H1 (cell line): ENCODE data around the gene SYNJ2. TPM values are rescaled to one million over a fixed set of nuclear protein-coding genes. Genes with fewer than 3 reads are reported as not detected.

Source experiments
- CTCF ChIA-PET: fragments of 300-600 bp; sonication (Branson Sonifier 250); formaldehyde crosslinking; loops from one replicate; lab custom pipeline; 2021; ENCODE audit not compliant: partially characterized antibody; lab: Charles Lee
- POLR2A ChIA-PET: fragments of 300-600 bp; sonication (Branson Sonifier 250); formaldehyde crosslinking; loops from one replicate; lab custom pipeline; 2021; ENCODE audit warnings: inconsistent platforms; ENCODE audit not compliant: partially characterized antibody; lab: Charles Lee
- DNase-seq, 2 experiments: peaks; one replicate each; pipeline versions ENCODE4 v3.0.0 to v3.0.0-alpha.2; 2010 to 2022; ENCODE audit warnings: low spot score in 2 of 2, low read depth in 1 of 2, mixed read lengths in 1 of 2
- FAIRE-seq: peaks from 2 replicates; lab custom pipeline; 2011; peaks lifted over from hg19 to GRCh38; lab: Jason Lieb, UNC
- H2AFZ ChIP-seq: 2 replicates; pipeline ENCODE4 v1.8.1; 2012; ENCODE audit warnings: low read length, inconsistent platforms
- H2AK5ac ChIP-seq: 2 replicates; pipeline ENCODE4 v1.6.1; 2013; ENCODE audit warnings: low read depth, low read length
- H2BK120ac ChIP-seq: replicated peaks from 2 replicates; pipeline ENCODE3; 2013; ENCODE audit warnings: low read depth, low read length, inconsistent platforms
- H2BK12ac ChIP-seq: 2 replicates; pipeline ENCODE4 v1.6.1; 2013; ENCODE audit warnings: low read depth, low read length
- H2BK15ac ChIP-seq: 2 replicates; pipeline ENCODE4 v1.6.1; 2013; ENCODE audit warnings: low read length
- H2BK20ac ChIP-seq: 2 replicates; pipeline ENCODE4 v1.6.1; 2013; ENCODE audit warnings: low read length
- H2BK5ac ChIP-seq: 2 replicates; pipeline ENCODE4 v1.6.1; 2013; ENCODE audit warnings: low read depth, low read length
- H3K14ac ChIP-seq: 2 replicates; pipeline ENCODE4 v1.6.1; 2013; ENCODE audit warnings: inconsistent platforms; ENCODE audit not compliant: insufficient read length
- H3K18ac ChIP-seq: 2 replicates; pipeline ENCODE4 v1.6.1; 2013; ENCODE audit warnings: low read length; ENCODE audit errors: extremely low read depth
- H3K23ac ChIP-seq: 2 replicates; pipeline ENCODE4 v1.6.1; 2013; ENCODE audit warnings: inconsistent platforms; ENCODE audit not compliant: insufficient read length
- H3K23me2 ChIP-seq: 2 replicates; pipeline ENCODE4 v1.6.1; 2013; ENCODE audit warnings: low read depth, low read length
- H3K27ac ChIP-seq: 2 replicates; pipeline ENCODE4 v1.6.1; 2011; ENCODE audit warnings: low read depth, low read length, inconsistent platforms
- H3K27me3 ChIP-seq, 4 experiments: replicated peaks in 1 of 4; 1 replicate in 1 of 4; 2 replicates in 3 of 4; pipeline versions ENCODE4 v1.6.1 to v1.8.1; 2011 to 2013; ENCODE audit warnings: low read length in 3 of 4, mild to moderate bottlenecking in 3 of 4, inconsistent platforms in 2 of 4, mixed read lengths in 2 of 4, moderate library complexity in 1 of 4; ENCODE audit not compliant: control insufficient read depth in 3 of 4, insufficient read depth in 3 of 4; ENCODE audit errors: extremely low read depth in 1 of 4
- H3K36me3 ChIP-seq, 4 experiments: 2 replicates each; pipeline versions ENCODE4 v1.6.1 to v1.8.1; 2011 to 2013; ENCODE audit warnings: mild to moderate bottlenecking in 4 of 4, low read length in 3 of 4, moderate library complexity in 2 of 4, control low read depth in 1 of 4, inconsistent platforms in 1 of 4; ENCODE audit not compliant: insufficient read depth in 4 of 4, control insufficient read depth in 2 of 4
- H3K4ac ChIP-seq: replicated peaks from 2 replicates; pipeline ENCODE3; 2013; ENCODE audit warnings: low read length, low read depth, mixed read lengths, inconsistent platforms; ENCODE audit not compliant: insufficient read length
- H3K4me1 ChIP-seq, 4 experiments: replicated peaks in 1 of 4; 1 replicate in 1 of 4; 2 replicates in 3 of 4; pipeline versions ENCODE4 v1.6.1 to v1.8.1; 2011 to 2013; ENCODE audit warnings: low read length in 3 of 4, inconsistent platforms in 2 of 4, mixed read lengths in 1 of 4; ENCODE audit not compliant: insufficient read depth in 4 of 4, control insufficient read depth in 3 of 4
- H3K4me2 ChIP-seq, 2 experiments: 2 replicates each; pipeline versions ENCODE4 v1.6.1 to v1.8.1; 2011 to 2013; ENCODE audit warnings: low read depth in 2 of 2, low read length in 2 of 2, control low read depth in 1 of 2, inconsistent platforms in 1 of 2, mild to moderate bottlenecking in 1 of 2; ENCODE audit not compliant: insufficient read depth in 1 of 2
- H3K4me3 ChIP-seq, 4 experiments: fragments of 200-600, 300-600 bp in 1 of 4; sonication (generic), shearing (Covaris generic), sonication (Bioruptor Twin) in 1 of 4; 2 replicates each; pipeline versions ENCODE4 v1.5.1 to v1.8.1; 2011 to 2016; ENCODE audit warnings: low read length in 4 of 4, low read depth in 3 of 4, control low read depth in 2 of 4, inconsistent platforms in 2 of 4, mild to moderate bottlenecking in 2 of 4, mixed read lengths in 1 of 4, moderate library complexity in 1 of 4; ENCODE audit not compliant: insufficient read depth in 2 of 4; ENCODE audit errors: extremely low read depth in 1 of 4
- H3K56ac ChIP-seq: replicated peaks from 2 replicates; pipeline ENCODE3; 2013; ENCODE audit warnings: low read depth, mild to moderate bottlenecking, mixed read lengths, low read length, inconsistent platforms; ENCODE audit not compliant: insufficient read length
- H3K79me1 ChIP-seq: 2 replicates; pipeline ENCODE4 v1.6.1; 2013; ENCODE audit warnings: low read depth, low read length, control low read depth
- H3K79me2 ChIP-seq, 2 experiments: 2 replicates each; pipeline versions ENCODE4 v1.6.1 to v1.8.1; 2012 to 2013; ENCODE audit warnings: low read length in 2 of 2, mild to moderate bottlenecking in 2 of 2, inconsistent platforms in 1 of 2; ENCODE audit not compliant: insufficient read depth in 2 of 2, control insufficient read depth in 1 of 2
- H3K9ac ChIP-seq, 4 experiments: replicated peaks in 1 of 4; 1 replicate in 1 of 4; 2 replicates in 3 of 4; pipeline versions ENCODE4 v1.6.1 to v1.8.1; 2011 to 2013; ENCODE audit warnings: low read depth in 3 of 4, low read length in 3 of 4, control low read depth in 2 of 4, mild to moderate bottlenecking in 2 of 4, moderate library complexity in 2 of 4, inconsistent platforms in 1 of 4; ENCODE audit errors: extremely low read depth in 1 of 4
- H3K9me3 ChIP-seq, 2 experiments: 2 replicates each; pipeline versions ENCODE4 v1.6.1 to v1.8.1; 2012 to 2013; ENCODE audit warnings: mild to moderate bottlenecking in 2 of 2, moderate library complexity in 2 of 2, control low read depth in 1 of 2, inconsistent platforms in 1 of 2, low read depth in 1 of 2, low read length in 1 of 2, mixed read lengths in 1 of 2; ENCODE audit not compliant: insufficient read depth in 2 of 2
- H4K20me1 ChIP-seq, 2 experiments: replicated peaks in 1 of 2; 2 replicates each; pipeline versions ENCODE3 to v1.8.1; 2011 to 2013; ENCODE audit warnings: inconsistent platforms in 2 of 2, low read length in 2 of 2, mild to moderate bottlenecking in 1 of 2; ENCODE audit not compliant: insufficient read depth in 2 of 2, control insufficient read depth in 1 of 2
- H4K5ac ChIP-seq: 2 replicates; pipeline ENCODE4 v1.6.1; 2013; ENCODE audit warnings: low read length, low read depth, mixed read lengths, inconsistent platforms; ENCODE audit not compliant: insufficient read length
- H4K8ac ChIP-seq: 2 replicates; pipeline ENCODE4 v1.8.0; 2013; ENCODE audit warnings: mild to moderate bottlenecking, moderate library complexity, low read length, inconsistent platforms; ENCODE audit not compliant: insufficient read depth; ENCODE audit errors: extremely low read depth
- H4K91ac ChIP-seq: replicated peaks from 2 replicates; pipeline ENCODE3; 2013; ENCODE audit warnings: low read length, mixed read lengths, inconsistent platforms; ENCODE audit not compliant: insufficient read length
- CBX8 ChIP-seq: fragments of 300-800, 300-1000 bp; sonication (generic); IDR thresholded peaks from 2 replicates; pipeline ENCODE4 v1.7.1; 2016; ENCODE audit warnings: low read depth, low read length, borderline replicate concordance
- CHD2 ChIP-seq: IDR thresholded peaks from 2 replicates; pipeline ENCODE4 v1.6.1; 2012; ENCODE audit warnings: low read length, improper control_type of control experiment
- EGR1 ChIP-seq: IDR thresholded peaks from 2 replicates; pipeline ENCODE4 v1.6.1; 2011; ENCODE audit warnings: low read depth, low read length, borderline replicate concordance
- EZH2 ChIP-seq: fragments of 200-600 bp; sonication (generic); IDR thresholded peaks from 2 replicates; pipeline ENCODE4 v1.7.1; 2012; ENCODE audit warnings: low read depth, mild to moderate bottlenecking, moderate library complexity, low read length, inconsistent platforms; ENCODE audit not compliant: severe bottlenecking
- KDM4A ChIP-seq: IDR thresholded peaks from one replicate; pipeline ENCODE4 v1.7.1; 2012; ENCODE audit warnings: low read depth, mild to moderate bottlenecking, moderate library complexity, low read length, inconsistent platforms; ENCODE audit not compliant: severe bottlenecking
- SP2 ChIP-seq: IDR thresholded peaks from 2 replicates; pipeline ENCODE4 v1.6.1; 2012; ENCODE audit warnings: mild to moderate bottlenecking, low read length, inconsistent platforms
- WGBS, 2 experiments: shearing (Covaris generic) in 1 of 2; methylation state at CpG; one replicate each; pipeline versions ENCODE4 v1.1.6 to v1.1.7; 2013 to 2015; ENCODE audit warnings: low lambda C conversion rate in 2 of 2, mixed read lengths in 2 of 2, inconsistent platforms in 1 of 2, low coverage in 1 of 2, missing lambda C conversion rate in 1 of 2; ENCODE audit not compliant: insufficient replicate concordance in 2 of 2, insufficient coverage in 1 of 2, insufficient read length in 1 of 2; ENCODE audit errors: extremely low coverage in 1 of 2, missing lambda C conversion rate in 1 of 2; 5-methylcytosine and 5-hydroxymethylcytosine counted together
- polyA plus RNA-seq, 7 experiments: library from polyadenylated mRNA; depleted of rRNA in 3 of 7; stranded (reverse) in 5 of 7; unstranded in 2 of 7; fragments of >200 nt in 5 of 7; fragments of 200-250 nt in 2 of 7; gene quantifications; 1 replicate in 5 of 7; 2 replicates in 1 of 7; 4 replicates in 1 of 7; pipeline versions ENCODE4 v1.2.1 to v1.2.3, GENCODE V29; 2011 to 2013; ENCODE audit warnings: missing spikeins in 2 of 7, mixed read lengths in 2 of 7
- total RNA-seq: library from RNA; stranded (reverse); fragmentation: NEBNext Ultra II Directional; extraction: Animal tissue kit (Norgen Biotek cat#: 25700); gene quantifications from 2 replicates; pipeline ENCODE4 v1.2.1, GENCODE V29; 2021

SYNJ2 gene
- total and polyA plus RNA-seq, 2 of the 8 experiments (the other 6 are each of a cell fraction or from before 2014, with no cell fraction given), result 3.7 to 13.9 TPM

DNA sequence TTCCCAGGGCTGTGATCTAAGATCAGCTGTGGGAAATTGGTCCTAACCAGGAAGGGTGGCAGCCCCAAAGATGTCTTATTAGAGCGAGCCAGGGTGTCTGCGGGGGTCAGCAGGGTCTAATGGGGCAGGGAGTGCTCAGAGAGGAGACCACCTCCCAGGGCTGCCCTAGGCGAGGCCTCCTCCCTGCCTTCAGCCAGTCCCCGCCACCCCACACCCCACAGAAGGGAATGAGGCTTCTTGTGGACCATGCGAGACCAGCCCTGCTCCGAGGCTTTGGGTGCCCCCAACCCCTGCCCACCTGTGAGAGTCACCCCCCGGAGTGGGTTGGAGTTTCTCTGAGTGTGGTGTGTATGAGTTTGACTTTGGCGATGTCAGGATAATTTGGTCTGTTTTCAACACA lies 37.8 kb downstream of the SYNJ2 start:
- TF ChIP-seq CBX8 (no peak), EGR1 (no peak), SP2 (no peak), EZH2 (no peak), CHD2 (no peak), KDM4A (no peak)
- TF ChIP-seq, all 59 proteins: peak for 0
- Histone ChIP-seq H3K23ac (no peak overlapping the region), H3K79me2 (no peaks in the 10 kb centered on the region), H2BK15ac (no peak overlapping the region), H3K18ac (no peak overlapping the region; the same call in 1 of the 2 replicates), H3K79me1 (peaks cover 2% of the 10 kb centered on the region), H3K27ac (no peak overlapping the region), H3K27me3 (no peaks in the 10 kb centered on the region), H4K91ac (no peak overlapping the region), H4K20me1 (no peaks in the 10 kb centered on the region), H2AK5ac (no peak overlapping the region), H3K56ac (no peak overlapping the region), H2BK12ac (no peak overlapping the region), H4K5ac (no peak overlapping the region), H3K14ac (no peak overlapping the region), H3K9me3 (no peaks in the 10 kb centered on the region), H2BK20ac (no peak overlapping the region), H4K8ac (no peak overlapping the region), H2BK120ac (no peak overlapping the region), H3K4me2 (no peak overlapping the region), H3K9ac (no peak overlapping the region), H3K4me3 (no peak overlapping the region), H3K4me1 (peaks cover 0 to 4% (median 0%) of the 10 kb centered on the region in 4 experiments; a peak in 2 of 7 replicates), H2AFZ (no peak overlapping the region), H3K36me3 (no peaks in the 10 kb centered on the region), H3K23me2 (no peaks in the 10 kb centered on the region), H2BK5ac (no peak overlapping the region), H3K4ac (no peak overlapping the region)
- DNase-seq (no peak), FAIRE-seq (no peak)
- 99% methylated on average over 7 of the region's 8 CpGs; no CpG with 5 or more reads in 1 of the 2 experiments for WGBS, 2 experiments
- POLR2A ChIA-PET, result no interaction called here
- CTCF ChIA-PET, result no interaction called here
